PC-3 (cell line): ENCODE results near the gene PACSIN3.

Experiments
- EZH2 ChIP-seq: fragments of 300-600 bp; sonication (generic); IDR thresholded peaks from one replicate; pipeline ENCODE4 v1.6.1; 2017; ENCODE audit warnings: antibody characterized with exemption, mild to moderate bottlenecking, low read length; ENCODE audit not compliant: unreplicated experiment
- TF ChIP-seq, protein P1 (sequence below): fragments of 300-600 bp; sonication (generic); conservative IDR thresholded peaks from 2 replicates; pipeline ENCODE4 v1.5.1; 2017; ENCODE audit warnings: antibody characterized with exemption, low read depth, mild to moderate bottlenecking, low read length

- TF ChIP-seq, protein P1, sequence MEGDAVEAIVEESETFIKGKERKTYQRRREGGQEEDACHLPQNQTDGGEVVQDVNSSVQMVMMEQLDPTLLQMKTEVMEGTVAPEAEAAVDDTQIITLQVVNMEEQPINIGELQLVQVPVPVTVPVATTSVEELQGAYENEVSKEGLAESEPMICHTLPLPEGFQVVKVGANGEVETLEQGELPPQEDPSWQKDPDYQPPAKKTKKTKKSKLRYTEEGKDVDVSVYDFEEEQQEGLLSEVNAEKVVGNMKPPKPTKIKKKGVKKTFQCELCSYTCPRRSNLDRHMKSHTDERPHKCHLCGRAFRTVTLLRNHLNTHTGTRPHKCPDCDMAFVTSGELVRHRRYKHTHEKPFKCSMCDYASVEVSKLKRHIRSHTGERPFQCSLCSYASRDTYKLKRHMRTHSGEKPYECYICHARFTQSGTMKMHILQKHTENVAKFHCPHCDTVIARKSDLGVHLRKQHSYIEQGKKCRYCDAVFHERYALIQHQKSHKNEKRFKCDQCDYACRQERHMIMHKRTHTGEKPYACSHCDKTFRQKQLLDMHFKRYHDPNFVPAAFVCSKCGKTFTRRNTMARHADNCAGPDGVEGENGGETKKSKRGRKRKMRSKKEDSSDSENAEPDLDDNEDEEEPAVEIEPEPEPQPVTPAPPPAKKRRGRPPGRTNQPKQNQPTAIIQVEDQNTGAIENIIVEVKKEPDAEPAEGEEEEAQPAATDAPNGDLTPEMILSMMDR: no peak
- TF ChIP-seq EZH2: no peak
Measured at GRCh38 chr11:47164321-47164720, 21.9 kb downstream of the PACSIN3 start.
